IMR-90 (cell line): Measurements from ENCODE around the gene SCARF2. TPM values are rescaled to one million over a fixed set of nuclear protein-coding genes. Genes with fewer than 3 reads are reported as not detected.

Experiments used
- ATAC-seq: fragments of 200-7000 bp; cut with Tn5 transposase; 2 replicates; pipeline ENCODE4 v1.9.1; 2020; ENCODE audit warnings: low read depth, mild to moderate bottlenecking, moderate library complexity
- BruUV-seq: library from RNA; stranded (reverse); fragments of 400-500 nt; replicated peaks from 2 replicates; lab custom pipeline; 2021; lab: Mats Ljungman, UMichigan
- CTCF ChIA-PET: fragments of 300-600 bp; formaldehyde crosslinking; extraction: SDS; loops from one replicate; lab custom pipeline; 2021; ENCODE audit warnings: antibody characterized with exemption; lab: Yijun Ruan, JAX
- POLR2A ChIA-PET: fragments of 300-600 bp; sonication (Branson Sonifier 250); formaldehyde crosslinking; loops from one replicate; lab custom pipeline; 2022; ENCODE audit warnings: antibody characterized with exemption; ENCODE audit not compliant: unreplicated experiment; lab: Charles Lee
- DNase-seq: peaks from one replicate; pipeline ENCODE4 v3.0.0; 2013
- H2AFZ ChIP-seq: replicated peaks from 2 replicates; pipeline ENCODE3; 2013; ENCODE audit warnings: low read length, mild to moderate bottlenecking; ENCODE audit not compliant: poor library complexity
- H2AK5ac ChIP-seq: 2 replicates; pipeline ENCODE4 v1.6.1; 2013; ENCODE audit warnings: low read depth, low read length, inconsistent platforms
- H2AK9ac ChIP-seq: replicated peaks from 2 replicates; pipeline ENCODE3; 2013; ENCODE audit warnings: mild to moderate bottlenecking, low read depth, low read length, moderate library complexity; ENCODE audit not compliant: poor library complexity
- H2BK120ac ChIP-seq: 2 replicates; pipeline ENCODE4 v1.6.1; 2013; ENCODE audit warnings: low read depth, low read length, inconsistent platforms
- H2BK15ac ChIP-seq: 3 replicates; pipeline ENCODE4 v1.6.1; 2013; ENCODE audit warnings: low read depth, low read length, inconsistent platforms
- H2BK20ac ChIP-seq: 2 replicates; pipeline ENCODE4 v1.6.1; 2013; ENCODE audit warnings: low read depth, mild to moderate bottlenecking, inconsistent platforms, low read length, moderate library complexity
- H2BK5ac ChIP-seq: 2 replicates; pipeline ENCODE4 v1.6.1; 2013; ENCODE audit warnings: mild to moderate bottlenecking, low read depth, low read length, inconsistent platforms; ENCODE audit not compliant: poor library complexity, severe bottlenecking
- H3K14ac ChIP-seq: replicated peaks from 2 replicates; pipeline ENCODE4 v1.6.1; 2013; ENCODE audit warnings: low read depth, low read length, inconsistent platforms
- H3K18ac ChIP-seq: 2 replicates; pipeline ENCODE4 v1.6.1; 2013; ENCODE audit warnings: low read depth, low read length, control low read depth
- H3K23ac ChIP-seq: 2 replicates; pipeline ENCODE4 v1.6.1; 2013; ENCODE audit warnings: low read depth, low read length, inconsistent platforms
- H3K27ac ChIP-seq: 2 replicates; pipeline ENCODE4 v1.5.1; 2013; ENCODE audit warnings: mild to moderate bottlenecking, control low read depth, low read length; ENCODE audit not compliant: insufficient read depth
- H3K27me3 ChIP-seq: 2 replicates; pipeline ENCODE4 v1.6.1; 2013; ENCODE audit warnings: low read length; ENCODE audit not compliant: control insufficient read depth, insufficient read depth
- H3K36me3 ChIP-seq: 2 replicates; pipeline ENCODE4 v1.6.1; 2013; ENCODE audit warnings: low read length, mixed read lengths; ENCODE audit not compliant: control insufficient read depth, insufficient read depth
- H3K4ac ChIP-seq: 2 replicates; pipeline ENCODE4 v1.6.1; 2013; ENCODE audit warnings: low read depth, low read length, inconsistent platforms
- H3K4me1 ChIP-seq: 2 replicates; pipeline ENCODE4 v1.6.1; 2013; ENCODE audit warnings: low read length, mixed read lengths; ENCODE audit not compliant: control insufficient read depth, insufficient read depth
- H3K4me2 ChIP-seq: 2 replicates; pipeline ENCODE4 v1.6.1; 2013; ENCODE audit warnings: low read depth, mild to moderate bottlenecking, control low read depth, low read length, moderate library complexity
- H3K4me3 ChIP-seq: 2 replicates; pipeline ENCODE4 v1.5.1; 2013; ENCODE audit warnings: low read depth, mild to moderate bottlenecking, control low read depth, low read length, moderate library complexity; ENCODE audit not compliant: insufficient read depth
- H3K56ac ChIP-seq: 2 replicates; pipeline ENCODE4 v1.6.1; 2013; ENCODE audit warnings: low read length, inconsistent platforms; ENCODE audit not compliant: insufficient read depth; ENCODE audit errors: extremely low read depth
- H3K79me1 ChIP-seq, 2 experiments: 2 replicates each; pipeline ENCODE4 v1.6.1; 2013; ENCODE audit warnings: low read length in 2 of 2, inconsistent platforms in 1 of 2, low read depth in 1 of 2
- H3K9ac ChIP-seq: 2 replicates; pipeline ENCODE4 v1.6.1; 2013; ENCODE audit warnings: low read depth, low read length, control low read depth
- H3K9me1 ChIP-seq: 2 replicates; pipeline ENCODE4 v1.6.1; 2013; ENCODE audit warnings: low read length, inconsistent platforms; ENCODE audit not compliant: insufficient read depth
- H3K9me3 ChIP-seq: 2 replicates; pipeline ENCODE4 v1.6.1; 2013; ENCODE audit warnings: low read length; ENCODE audit not compliant: control insufficient read depth, insufficient read depth
- H4K20me1 ChIP-seq: 2 replicates; pipeline ENCODE4 v1.6.1; 2013; ENCODE audit warnings: low read length, inconsistent platforms; ENCODE audit not compliant: insufficient read depth
- H4K5ac ChIP-seq: 2 replicates; pipeline ENCODE4 v1.6.1; 2013; ENCODE audit warnings: mild to moderate bottlenecking, low read depth, low read length, control low read depth
- H4K8ac ChIP-seq, 2 experiments: 2 replicates each; pipeline ENCODE4 v1.6.1; 2013; ENCODE audit warnings: low read depth in 2 of 2, low read length in 2 of 2, control low read depth in 1 of 2, inconsistent platforms in 1 of 2
- H4K91ac ChIP-seq: 2 replicates; pipeline ENCODE4 v1.6.1; 2013; ENCODE audit warnings: low read depth, low read length, inconsistent platforms; ENCODE audit not compliant: insufficient read depth
- BHLHE40 ChIP-seq: fragments of 150-350 bp; IDR thresholded peaks from 2 replicates; pipeline ENCODE4 v1.6.1; 2016; ENCODE audit warnings: mild to moderate bottlenecking, low read depth, low read length
- CEBPB ChIP-seq: IDR thresholded peaks from 2 replicates; pipeline ENCODE4 v1.6.1; 2012; ENCODE audit warnings: low read depth, low read length, improper control_type of control experiment
- CHD1 ChIP-seq: IDR thresholded peaks from 2 replicates; pipeline ENCODE4 v1.6.1; 2012; ENCODE audit warnings: low read depth, low read length, improper control_type of control experiment
- FOS ChIP-seq: fragments of 150-350 bp; IDR thresholded peaks from 2 replicates; pipeline ENCODE4 v1.6.1; 2016; ENCODE audit warnings: low read depth, low read length
- MAFK ChIP-seq: IDR thresholded peaks from 2 replicates; pipeline ENCODE4 v1.6.1; 2012; ENCODE audit warnings: low read depth, low read length, improper control_type of control experiment
- MXI1 ChIP-seq: IDR thresholded peaks from 2 replicates; pipeline ENCODE4 v1.6.1; 2012; ENCODE audit warnings: low read depth, mild to moderate bottlenecking, low read length, moderate library complexity, borderline replicate concordance
- NFE2L2 ChIP-seq: fragments of 150-350 bp; IDR thresholded peaks from 2 replicates; pipeline ENCODE4 v1.6.1; 2016; ENCODE audit warnings: low read depth, mild to moderate bottlenecking, low read length
- POLR2A ChIP-seq: IDR thresholded peaks from 2 replicates; pipeline ENCODE4 v1.6.1; 2012; ENCODE audit warnings: mild to moderate bottlenecking, low read depth, low read length
- RAD21 ChIP-seq: IDR thresholded peaks from 2 replicates; pipeline ENCODE4 v1.6.1; 2012; ENCODE audit warnings: low read length, improper control_type of control experiment
- RFX5 ChIP-seq: IDR thresholded peaks from 2 replicates; pipeline ENCODE4 v1.8.0; 2012; ENCODE audit warnings: low read depth, mild to moderate bottlenecking, low read length, moderate library complexity
- SMC3 ChIP-seq: fragments of 150-350 bp; IDR thresholded peaks from 2 replicates; pipeline ENCODE4 v1.6.1; 2016; ENCODE audit warnings: low read depth, mild to moderate bottlenecking, antibody characterized with exemption, low read length, moderate library complexity
- USF2 ChIP-seq: fragments of 150-350 bp; IDR thresholded peaks from 2 replicates; pipeline ENCODE4 v1.6.1; 2017; ENCODE audit warnings: mild to moderate bottlenecking, antibody characterized with exemption, low read length, low read depth
- WGBS, 2 experiments: methylation state at CpG; one replicate each; pipeline versions ENCODE4 v1.1.5 to v1.1.7; 2013; ENCODE audit warnings: missing lambda C conversion rate in 2 of 2; ENCODE audit not compliant: insufficient read length in 1 of 2; ENCODE audit errors: extremely low coverage in 2 of 2; 5-methylcytosine and 5-hydroxymethylcytosine counted together
- dilution Hi-C: fragments of 300-500 bp; cut with HindIII; formaldehyde crosslinking; loops from one replicate; pipeline ENCODE4 v1.14.3; 2018; ENCODE audit warnings: low sequenced_read_pairs; ENCODE audit not compliant: unreplicated experiment
- in situ Hi-C: fragments of 300-500 bp; cut with MboI; formaldehyde crosslinking; loops from 3 replicates; pipeline ENCODE4 v1.14.3; 2019; ENCODE audit warnings: low sequenced_read_pairs, inconsistent platforms, mixed read lengths
- intact Hi-C: fragments of 100-400 bp; cut with micrococcal nuclease; formaldehyde crosslinking; loops from 2 replicates; pipeline ENCODE4 v1.10.0; 2022
- polyA plus RNA-seq, 3 experiments: library from polyadenylated mRNA; depleted of rRNA; stranded (reverse); fragments of >200 nt; gene quantifications; 2 replicates each; pipeline ENCODE4 v1.2.3, GENCODE V29; 2012; ENCODE audit warnings: low replicate concordance in 1 of 3
- total RNA-seq: library from RNA; depleted of rRNA; stranded (reverse); fragments of >200 nt; gene quantifications from 2 replicates; pipeline ENCODE4 v1.2.3, GENCODE V29; 2012

SCARF2 gene
- total and polyA plus RNA-seq, 2 of the 4 experiments (the other 2 are of a cell fraction) = 3.4 to 37.0 TPM

GRCh38 chr22:20384171-20384570 is 53.5 kb downstream of the SCARF2 start:
- ATAC-seq (no peak), DNase-seq (no peak)
- Histone ChIP-seq H3K14ac (no peak overlapping the region), H3K27ac (no peak overlapping the region), H3K36me3 (no peaks in the 10 kb centered on the region), H3K4ac (no peak overlapping the region), H3K4me2 (no peak overlapping the region), H3K23ac (no peak overlapping the region), H3K18ac (no peak overlapping the region), H4K20me1 (no peaks in the 10 kb centered on the region), H2BK5ac (no peak overlapping the region), H3K27me3 (peaks cover 12% of the 10 kb centered on the region), H2BK15ac (no peak overlapping the region), H2AK9ac (no peak overlapping the region), H3K4me1 (no peaks in the 10 kb centered on the region), H3K9me1 (no peaks in the 10 kb centered on the region), H3K9me3 (peaks cover 3% of the 10 kb centered on the region), H4K91ac (no peak overlapping the region), H2BK120ac (no peak overlapping the region), H2AK5ac (no peak overlapping the region), H3K79me1 (no peaks in the 10 kb centered on the region), H2BK20ac (no peak overlapping the region), H3K9ac (no peak overlapping the region), H4K5ac (no peak overlapping the region), H3K4me3 (no peak overlapping the region), H2AFZ (no peak overlapping the region), H3K56ac (no peak overlapping the region), H4K8ac (no peak overlapping the region)
- in situ Hi-C loops = no loop called here
- no TSS peak for BruUV-seq
- ChIA-PET POLR2A (no interaction called here), CTCF (no interaction called here)
- TF ChIP-seq FOS = no peak
- no peak for TF ChIP-seq MXI1
- TF ChIP-seq RFX5 = no peak
- no peak for TF ChIP-seq SMC3
- TF ChIP-seq CHD1 = no peak
- TF ChIP-seq CEBPB = no peak
- TF ChIP-seq USF2 = no peak
- TF ChIP-seq POLR2A = no peak
- TF ChIP-seq BHLHE40 = no peak
- TF ChIP-seq RAD21 = no peak
- TF ChIP-seq NFE2L2 = no peak
- TF ChIP-seq MAFK = no peak
- no CpG with 5 or more reads among the region's 2 CpGs for WGBS, 2 experiments
- intact Hi-C loops = no loop called here
- dilution Hi-C loops = no loop called here
